ENCODE data around the gene MRPL41.
"Not testable (repeated sequence)": the region's sequence is repeated elsewhere in the genome, so short reads cannot be mapped to it uniquely, and the experiment has no call there.

DNA sequence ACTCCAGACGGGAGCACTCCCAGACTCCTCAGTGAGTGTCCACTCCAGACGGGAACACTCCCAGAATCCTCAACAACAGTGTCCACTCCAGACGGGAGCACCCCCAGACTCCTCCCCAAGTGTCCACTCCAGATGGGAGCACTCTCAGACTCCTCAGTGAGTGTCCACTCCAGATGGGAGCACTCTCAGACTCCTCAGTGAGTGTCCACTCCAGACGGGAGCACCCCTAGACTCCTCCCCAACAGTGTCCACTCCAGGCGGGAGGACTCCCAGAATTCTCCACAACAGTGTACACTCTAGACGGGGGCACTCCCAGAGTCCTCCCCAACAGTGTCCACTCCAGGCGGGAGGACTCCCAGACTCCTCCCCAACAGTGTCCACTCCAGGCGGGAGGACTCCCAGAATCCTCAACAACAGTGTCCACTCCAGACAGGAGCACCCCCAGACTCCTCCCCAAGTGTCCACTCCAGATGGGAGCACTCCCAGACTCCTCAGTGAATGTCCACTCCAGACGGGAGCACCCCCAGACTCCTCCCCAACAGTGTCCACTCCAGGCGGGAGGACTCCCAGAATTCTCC, 18.7 kb upstream of the MRPL41 start:
- TF ChIP-seq CTCF (conservative IDR thresholded peaks at IDR 0.05 in 1 of 2, IDR thresholded peaks at IDR 0.05 in 1 of 2; ENCODE audit: low read depth in 1 of 2, low read length in 2 of 2); EZH2 (IDR thresholded peaks at IDR 0.05; ENCODE audit: low read length, missing control alignments): not testable (repeated sequence)

Data from fibroblast of lung (primary cell).